Mesothelial cell of epicardium (in vitro differentiated cells): ENCODE measurements around the gene CDK18. TPM values are rescaled to one million over a fixed set of nuclear protein-coding genes. Genes with fewer than 3 reads are reported as not detected.

Source experiments
- DNase-seq, 2 experiments: peaks; one replicate each; pipeline ENCODE4 v3.0.0; 2021; ENCODE audit warnings: low spot score in 2 of 2; ENCODE audit not compliant: unreplicated experiment in 2 of 2
- H3K27ac Mint-ChIP-seq: 2 replicates; pipeline ENCODE4 v1.8.0; 2021; ENCODE audit warnings: mixed read lengths
- H3K27me3 Mint-ChIP-seq: 2 replicates; pipeline ENCODE4 v1.8.0; 2021; ENCODE audit warnings: low read depth, mixed read lengths
- H3K36me3 Mint-ChIP-seq: 2 replicates; pipeline ENCODE4 v1.8.0; 2021; ENCODE audit warnings: mixed read lengths
- H3K4me1 Mint-ChIP-seq: 2 replicates; pipeline ENCODE4 v1.8.0; 2021; ENCODE audit warnings: mixed read lengths
- H3K4me3 Mint-ChIP-seq: 2 replicates; pipeline ENCODE4 v1.8.0; 2021; ENCODE audit warnings: mild to moderate bottlenecking, moderate library complexity, mixed read lengths
- H3K9me3 Mint-ChIP-seq: 2 replicates; pipeline ENCODE4 v1.8.0; 2021; ENCODE audit warnings: mixed read lengths
- CTCF ChIP-seq: fragments of 200-600 bp; sonication (generic); IDR thresholded peaks from one replicate; pipeline ENCODE4 v1.5.0; 2021; ENCODE audit warnings: antibody characterized with exemption; ENCODE audit not compliant: unreplicated experiment
- total RNA-seq: library from RNA; stranded (reverse); gene quantifications from 3 replicates; pipeline ENCODE4 v1.2.1, GENCODE V29; 2021

CDK18 gene
- total RNA-seq, 1 donor from 2014 or later: 28.7 TPM

DNA sequence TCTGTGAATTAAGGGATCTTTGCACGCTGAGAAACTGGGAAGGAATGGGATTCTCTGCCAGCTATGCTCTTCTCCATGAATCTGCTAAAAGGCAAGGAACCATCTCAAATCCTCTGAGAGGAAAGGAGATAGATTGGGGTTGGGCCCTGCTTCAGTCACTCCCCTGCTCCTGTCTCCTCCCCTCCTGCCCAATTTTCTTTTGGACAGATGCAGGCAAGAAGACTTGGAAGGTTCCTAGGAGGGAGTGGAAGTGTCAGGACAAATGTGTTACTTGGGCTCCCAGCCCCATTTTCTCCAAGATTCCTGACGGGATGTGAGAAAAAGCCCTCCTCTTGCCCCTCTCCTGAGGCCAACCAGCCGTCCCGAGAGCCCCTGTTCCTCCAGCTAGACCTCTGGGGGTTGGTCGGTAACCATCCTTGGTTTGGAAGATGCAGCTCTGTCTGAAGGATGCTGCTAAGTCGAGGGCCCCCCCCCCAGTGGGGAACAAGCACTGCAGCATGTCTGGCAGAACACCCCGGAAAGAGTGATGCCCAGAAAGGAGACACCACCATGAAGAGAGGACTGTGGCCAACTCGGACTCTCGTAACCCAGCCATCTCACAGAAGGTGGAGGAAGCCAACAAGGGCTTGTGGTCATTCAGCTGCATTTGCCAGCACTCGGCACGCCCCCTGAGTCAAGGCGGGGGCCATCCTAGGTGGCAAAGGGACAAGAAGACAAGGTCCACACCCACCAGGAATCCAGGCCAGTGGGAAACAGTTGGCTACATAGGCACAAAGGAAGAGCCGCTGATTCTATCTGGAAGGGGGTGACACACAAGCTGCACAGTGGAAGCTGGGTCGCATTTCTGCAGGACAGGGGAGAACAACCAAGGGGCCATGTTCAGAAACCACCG, 43.7 kb downstream of the CDK18 start:
- Mint-ChIP-seq H3K4me3 (no peak overlapping the region), H3K27ac (no peak overlapping the region), H3K36me3 (no peaks in the 10 kb centered on the region), H3K9me3 (no peaks in the 10 kb centered on the region), H3K4me1 (peaks cover 10% of the 10 kb centered on the region), H3K27me3 (peaks cover 30% of the 10 kb centered on the region)
- DNase-seq: no peak
- TF ChIP-seq CTCF: no peak

DNA sequence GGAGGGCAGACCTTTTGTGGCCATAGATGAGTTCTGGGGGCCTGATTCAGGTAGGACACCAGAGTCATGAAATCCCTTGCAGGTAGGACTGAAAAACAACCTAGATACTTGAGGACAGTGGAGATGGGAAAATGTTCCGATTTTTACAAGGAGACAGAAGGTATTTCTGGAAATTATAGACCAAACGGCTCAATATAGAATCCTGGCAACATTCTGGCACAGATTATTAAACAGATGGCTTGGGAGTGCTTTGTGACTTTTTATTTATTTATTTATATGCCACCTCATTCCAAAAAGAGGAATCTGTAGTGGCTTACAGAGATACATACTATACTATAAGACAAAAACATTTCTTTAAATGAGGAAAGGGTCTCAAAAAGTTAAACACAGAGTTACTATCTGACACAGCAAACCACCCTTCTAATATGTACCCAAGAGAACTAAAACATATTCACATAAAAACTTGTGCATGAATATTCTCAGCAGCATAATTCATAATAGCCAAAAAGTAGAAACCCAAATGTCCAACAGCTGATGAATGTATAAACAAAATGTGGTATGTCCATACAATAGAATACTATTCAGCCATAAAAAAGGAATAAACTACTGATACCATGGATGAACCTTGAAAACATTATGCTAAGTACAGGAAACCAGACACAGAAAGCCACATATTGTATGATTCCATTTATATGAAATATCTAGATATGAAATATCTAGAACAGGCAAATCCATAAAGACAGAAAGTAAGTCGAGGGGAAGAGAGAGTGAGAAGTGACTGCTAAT, 49.8 kb downstream of the CDK18 start:
- DNase-seq: no peak
- Mint-ChIP-seq H3K36me3 (no peaks in the 10 kb centered on the region), H3K9me3 (peaks cover 19% of the 10 kb centered on the region), H3K4me1 (no peaks in the 10 kb centered on the region), H3K27ac (no peak overlapping the region), H3K27me3 (peaks cover 44% of the 10 kb centered on the region), H3K4me3 (no peak overlapping the region)
- TF ChIP-seq CTCF: no peak

GRCh38 chr1:205561501-205562203, 57.2 kb downstream of the CDK18 start:
- no peak overlapping the region for H3K27ac Mint-ChIP-seq
- H3K9me3 Mint-ChIP-seq: peaks cover 33% of the 10 kb centered on the region
- H3K4me1 Mint-ChIP-seq: peaks cover 9% of the 10 kb centered on the region
- peaks cover 65% of the 10 kb centered on the region for H3K27me3 Mint-ChIP-seq
- H3K36me3 Mint-ChIP-seq: no peaks in the 10 kb centered on the region
- no peak for DNase-seq
- H3K4me3 Mint-ChIP-seq: no peak overlapping the region
- no peak for TF ChIP-seq CTCF

- peaks cover 69% of the 10 kb centered on the region for H3K27me3 Mint-ChIP-seq
- no peak for TF ChIP-seq CTCF
- no peak for DNase-seq
- H3K27ac Mint-ChIP-seq: no peak overlapping the region
- H3K36me3 Mint-ChIP-seq: no peaks in the 10 kb centered on the region
- H3K9me3 Mint-ChIP-seq: peaks cover 29% of the 10 kb centered on the region
- H3K4me3 Mint-ChIP-seq: no peak overlapping the region
- peaks cover 13% of the 10 kb centered on the region for H3K4me1 Mint-ChIP-seq
Observed at GRCh38 chr1:205563927-205564441, 59.5 kb downstream of the CDK18 start.

- no peak overlapping the region for H3K4me3 Mint-ChIP-seq
- no peak overlapping the region for H3K27ac Mint-ChIP-seq
- H3K4me1 Mint-ChIP-seq: peaks cover 19% of the 10 kb centered on the region
- H3K9me3 Mint-ChIP-seq: peaks cover 13% of the 10 kb centered on the region
- no peak for TF ChIP-seq CTCF
- DNase-seq: no peak
- H3K36me3 Mint-ChIP-seq: no peaks in the 10 kb centered on the region
- peaks cover 78% of the 10 kb centered on the region for H3K27me3 Mint-ChIP-seq
Observed at GRCh38 chr1:205565799-205566198, 61.3 kb downstream of the CDK18 start.
